HG02870 (cell line): ENCODE measurements around the gene WFDC6.
"Not testable (repeated sequence)": the region's sequence is repeated elsewhere in the genome, so short reads cannot be mapped to it uniquely, and the experiment has no call there.

Source experiments
- ATAC-seq: cut with Tn5 transposase; IDR thresholded peaks from one replicate; pipeline ENCODE4 v1.9.1; 2021; ENCODE audit warnings: mild to moderate bottlenecking, moderate library complexity; ENCODE audit not compliant: unreplicated experiment

The WFDC6 gene

GRCh38 chr20:45539382-45539781 is at the start of gene WFDC6:
Gene WFDC6, minus strand, starts transcription at chr20:45539482. Its CDS starts 75 bp downstream, at chr20:45539407.
- no peak for ATAC-seq

DNA sequence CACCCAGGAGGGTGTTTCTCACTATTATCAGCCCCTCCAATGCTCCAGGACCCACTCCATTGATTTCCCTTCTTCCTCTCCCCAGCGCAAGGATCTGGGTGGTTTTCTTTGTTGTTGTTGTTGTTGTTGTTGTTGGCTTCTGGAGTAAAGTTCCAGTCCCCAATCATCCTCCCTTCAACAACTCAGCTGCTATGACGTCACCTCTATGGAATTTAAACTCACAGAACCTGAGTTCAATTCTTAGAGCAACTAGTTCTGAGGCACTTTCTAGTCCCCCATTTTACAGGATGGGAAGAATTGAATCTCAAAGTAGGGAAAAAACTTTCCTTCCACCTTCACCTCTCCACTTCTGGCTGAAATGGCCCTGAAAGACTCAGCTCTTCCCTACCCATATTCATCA is 49.5 kb upstream of the WFDC6 start:
- no peak for ATAC-seq

GRCh38 chr20:45585986-45586385 is 46.7 kb upstream of the WFDC6 start:
- not testable (repeated sequence) for ATAC-seq

- not testable (repeated sequence) for ATAC-seq
These were observed 45.0 kb upstream of the WFDC6 start for GRCh38 chr20:45584294-45584693.

DNA sequence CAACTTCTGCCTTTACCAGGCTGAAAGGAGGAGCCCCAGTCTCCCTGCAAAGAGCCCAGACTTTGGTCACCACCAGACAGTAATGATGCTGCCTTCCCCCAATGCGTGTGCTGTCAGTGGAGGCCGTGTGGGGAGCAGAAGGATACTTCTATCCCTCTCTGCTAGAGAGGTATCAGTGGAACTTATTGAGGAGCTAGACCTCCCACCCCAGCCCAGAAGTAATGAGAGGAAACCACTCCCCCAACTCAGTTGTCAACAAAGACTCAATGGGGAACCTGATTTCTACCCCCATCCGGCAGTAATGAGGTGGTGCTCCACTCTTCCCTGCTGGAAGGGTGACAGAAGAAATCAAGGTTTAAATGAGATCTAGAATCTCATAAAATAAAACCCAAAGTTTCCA is 44.2 kb upstream of the WFDC6 start:
- ATAC-seq, result no peak

DNA sequence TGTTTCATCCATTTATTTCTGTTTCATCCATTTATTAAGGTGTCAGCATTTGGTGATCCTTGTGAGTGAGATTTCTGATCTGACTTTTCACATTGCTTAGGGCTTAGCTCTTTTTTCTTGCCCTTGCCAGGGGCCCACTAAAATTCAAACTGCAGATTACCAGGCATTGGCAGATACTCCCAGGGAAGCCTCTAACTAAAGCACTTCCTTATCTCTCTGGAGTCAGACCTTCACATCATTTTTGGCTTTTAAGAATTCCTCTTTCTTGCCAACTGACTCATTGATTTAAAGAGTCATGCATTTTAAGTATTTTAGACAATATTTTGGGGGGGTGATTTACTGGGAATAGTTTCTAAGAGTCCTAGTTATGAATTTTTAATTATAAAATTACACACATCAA is 42.4 kb upstream of the WFDC6 start:
- no peak for ATAC-seq

DNA sequence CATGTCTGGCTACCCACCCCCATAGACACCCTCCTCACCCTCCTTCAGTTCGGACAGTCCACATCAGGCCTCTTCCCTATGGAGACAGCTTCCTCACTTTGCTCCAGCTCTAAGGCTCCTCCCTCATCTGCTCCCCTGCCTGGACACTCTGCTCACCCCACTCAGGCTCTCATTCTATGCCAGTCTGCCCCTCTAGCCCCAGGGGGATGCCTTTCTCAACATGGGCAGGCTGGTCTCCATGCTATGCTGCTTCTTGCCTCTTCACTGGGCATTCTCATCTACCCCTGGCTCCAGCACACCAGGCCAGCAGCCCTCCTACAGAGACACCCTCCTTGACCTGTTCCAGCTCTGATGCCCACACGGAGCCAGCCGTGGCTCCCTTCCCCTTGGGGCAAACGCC is 39.9 kb upstream of the WFDC6 start, which contains the start of gene WFDC8:
Gene WFDC8, minus strand, starts transcription at position 101 of the 400 bp plus-strand sequence. Its CDS starts 37 bp downstream, at position 64.
- ATAC-seq, result no peak

DNA sequence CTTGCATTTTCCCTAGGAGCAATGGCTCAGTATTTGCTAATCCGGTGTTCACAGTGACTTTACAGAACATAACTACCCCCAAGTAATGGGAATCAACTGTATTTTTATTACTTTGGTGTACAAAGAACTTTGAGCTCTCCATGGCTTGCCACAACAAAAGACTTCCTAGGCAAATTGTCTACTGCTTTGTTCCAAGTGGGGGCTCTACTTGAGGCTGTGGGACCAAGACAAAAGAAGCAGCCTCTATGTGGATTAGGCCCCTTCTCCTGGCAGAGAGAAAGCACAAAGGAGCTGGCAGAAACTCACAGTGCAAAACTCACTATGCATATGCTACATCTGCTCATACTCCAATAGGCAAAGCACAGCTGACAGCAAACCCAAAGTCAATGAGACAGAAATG is 38.9 kb upstream of the WFDC6 start:
- no peak for ATAC-seq

DNA sequence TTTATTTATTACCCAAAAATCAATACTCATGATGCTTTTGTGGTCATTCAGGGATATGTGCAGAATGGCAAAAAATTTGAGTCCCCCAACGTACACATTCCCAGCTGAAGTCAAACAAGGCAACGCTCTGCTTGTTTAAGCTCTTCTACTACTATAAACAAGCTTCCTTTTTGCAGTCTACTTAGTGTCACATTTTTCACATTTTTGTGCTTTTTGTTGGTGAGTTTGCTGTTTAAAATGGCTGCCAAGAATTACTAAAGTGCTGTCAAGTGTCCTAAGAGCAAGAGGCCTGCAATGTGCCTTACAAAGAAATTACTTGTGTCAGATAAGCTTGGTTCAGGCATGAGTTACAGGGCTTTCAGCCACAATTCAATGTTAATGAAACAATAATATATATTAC is 37.7 kb upstream of the WFDC6 start:
- ATAC-seq, result no peak

DNA sequence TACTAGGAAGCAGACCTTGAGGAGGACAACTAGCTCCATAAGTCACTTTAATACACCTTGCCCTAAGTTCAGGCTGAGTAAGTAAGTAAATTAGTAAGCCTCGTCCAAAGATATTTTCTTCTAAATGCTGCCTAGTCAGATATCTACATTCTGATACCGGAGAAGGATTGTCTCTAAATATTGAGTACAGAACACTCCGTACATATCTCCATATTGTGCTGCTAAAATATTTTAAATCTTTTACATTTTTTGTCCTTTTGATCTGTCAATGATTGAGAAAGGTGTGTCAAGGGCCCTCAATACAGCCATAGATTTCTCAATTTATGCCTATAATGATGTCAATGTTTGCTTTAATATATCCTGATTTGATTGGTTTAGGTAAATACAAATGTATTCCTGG is 36.6 kb upstream of the WFDC6 start:
- no peak for ATAC-seq

- ATAC-seq, result not testable (repeated sequence)
These were observed 30.4 kb upstream of the WFDC6 start for GRCh38 chr20:45569650-45570049.

DNA sequence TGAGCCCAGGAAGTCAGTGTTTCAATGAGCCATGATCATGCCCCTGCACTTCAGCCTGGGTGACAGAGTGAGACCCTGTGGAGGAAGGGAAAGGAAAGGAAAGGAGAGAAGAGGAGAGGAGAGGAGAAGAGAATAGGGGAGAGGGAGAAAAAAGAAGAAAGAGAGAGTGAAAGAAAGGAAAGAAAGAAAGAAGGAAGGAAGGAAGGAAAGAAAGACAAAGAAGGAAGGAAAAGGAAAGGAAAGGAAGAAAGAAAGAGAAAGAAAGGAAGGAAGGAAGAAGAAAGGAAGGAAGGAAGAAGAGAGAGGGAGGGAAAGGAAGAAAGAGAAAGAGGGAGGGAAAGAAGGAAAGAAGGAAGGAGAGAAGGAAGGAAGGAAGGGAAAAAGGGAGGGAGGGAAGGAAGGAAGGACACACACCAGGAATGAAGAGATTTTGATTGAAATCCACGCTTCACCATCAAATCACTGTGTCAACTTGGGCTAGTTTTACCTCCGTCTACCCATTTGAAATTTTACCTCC is 25.5 kb upstream of the WFDC6 start:
- ATAC-seq, result no peak

GRCh38 chr20:45555198-45555597 is 15.9 kb upstream of the WFDC6 start:
- ATAC-seq, result no peak

- no peak for ATAC-seq
These were observed 13.2 kb upstream of the WFDC6 start for GRCh38 chr20:45552456-45552855.

DNA sequence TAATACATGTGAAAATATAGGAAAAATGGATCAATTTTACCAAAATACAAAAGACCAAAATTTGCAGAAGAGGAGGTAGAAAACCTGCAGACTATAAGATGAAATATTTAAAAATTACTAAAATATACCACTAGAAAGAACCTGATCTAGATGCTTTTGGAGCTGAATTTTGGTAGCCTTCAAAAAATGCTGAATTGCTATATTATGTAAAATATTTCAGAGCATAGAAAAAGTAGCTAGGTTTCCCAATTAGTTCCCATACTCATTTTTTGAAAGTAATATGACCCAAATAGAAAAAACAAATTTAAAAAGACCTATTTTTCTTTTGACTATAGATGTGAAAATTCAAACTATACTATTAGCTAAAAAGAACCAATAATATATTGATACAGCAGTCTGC is 11.5 kb upstream of the WFDC6 start:
- no peak for ATAC-seq

GRCh38 chr20:45548410-45548809 is 9.1 kb upstream of the WFDC6 start:
- ATAC-seq, result no peak

DNA sequence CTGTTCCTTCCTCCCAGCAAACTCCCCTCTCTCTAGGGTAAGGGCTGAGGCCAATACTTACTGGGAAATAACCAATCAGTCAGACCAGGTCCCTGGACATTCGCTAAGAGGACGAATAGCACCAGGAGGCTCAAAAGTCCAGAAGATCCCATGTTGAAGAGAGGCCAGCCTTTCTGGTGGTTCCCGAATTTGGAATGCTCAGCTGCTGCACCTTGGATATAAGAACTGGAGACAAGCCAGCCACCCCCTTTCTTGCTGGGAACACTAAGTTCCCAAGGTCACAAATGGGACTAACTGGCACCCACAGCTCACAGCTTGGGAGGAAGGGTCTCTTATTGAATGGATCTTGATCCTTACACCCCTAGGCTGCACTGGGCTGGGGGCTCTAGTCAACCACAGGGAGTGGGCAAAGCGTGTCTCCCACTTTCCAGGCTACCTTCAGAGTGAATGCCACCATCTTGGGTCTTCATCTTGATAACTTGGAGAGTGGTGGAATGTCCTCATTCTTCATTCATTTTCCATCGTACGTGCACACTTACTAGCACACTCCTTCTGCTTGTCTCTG is 8.0 kb upstream of the WFDC6 start, which contains the start of gene EPPIN:
Gene EPPIN, minus strand, starts transcription at position 196 of the 565 bp plus-strand sequence. Its CDS starts 44 bp downstream, at position 152.
- ATAC-seq, result no peak

DNA sequence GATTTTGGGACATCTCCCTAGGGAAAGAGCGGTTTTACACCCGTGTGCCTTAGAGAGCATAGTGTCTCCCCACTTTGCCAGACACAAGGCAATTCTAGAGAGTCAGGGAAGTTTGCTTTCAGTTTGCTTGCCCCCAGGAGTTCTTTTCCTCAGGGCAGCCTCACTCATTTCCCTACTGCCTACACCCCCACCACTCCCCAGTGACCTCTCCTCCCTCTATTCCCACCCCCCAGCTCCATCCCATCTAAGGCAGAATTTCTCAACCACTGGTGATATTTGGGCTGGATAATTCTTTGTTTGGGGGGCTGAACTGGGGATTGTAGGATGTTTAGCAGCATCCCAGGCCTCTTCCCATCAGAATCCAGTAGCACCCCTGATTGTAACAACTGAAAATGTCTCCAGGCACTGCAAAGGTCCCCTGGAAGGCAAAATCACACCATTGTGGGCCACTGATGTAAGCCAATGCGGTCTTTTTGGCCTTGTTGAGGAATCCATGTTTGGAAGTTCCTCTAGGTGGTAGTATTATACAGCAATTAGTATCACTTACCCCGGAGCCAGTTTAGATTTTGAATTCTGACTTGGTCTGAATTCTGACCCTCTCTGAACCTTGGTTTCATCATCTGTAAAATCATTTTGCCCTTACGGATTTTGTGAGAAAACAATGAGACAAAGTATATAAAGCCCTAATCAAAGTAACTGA is 6.6 kb upstream of the WFDC6 start:
- no peak for ATAC-seq

- no peak for ATAC-seq
These were observed 6.1 kb upstream of the WFDC6 start for GRCh38 chr20:45545351-45545750.

- ATAC-seq, result no peak
These were observed 978 bp downstream of the WFDC6 start for GRCh38 chr20:45538209-45538799.

GRCh38 chr20:45527294-45527693 is 12.0 kb downstream of the WFDC6 start:
- ATAC-seq, result no peak

- ATAC-seq, result no peak
These were observed 15.5 kb downstream of the WFDC6 start for GRCh38 chr20:45523821-45524220.
